H1 (cell line): Measurements from ENCODE around the gene PPP1R12C. TPM values are rescaled to one million over a fixed set of nuclear protein-coding genes. Genes with fewer than 3 reads are reported as not detected.

Experiments used
- CTCF ChIA-PET: fragments of 300-600 bp; sonication (Branson Sonifier 250); formaldehyde crosslinking; loops from one replicate; lab custom pipeline; 2021; ENCODE audit not compliant: partially characterized antibody; lab: Charles Lee
- POLR2A ChIA-PET: fragments of 300-600 bp; sonication (Branson Sonifier 250); formaldehyde crosslinking; loops from one replicate; lab custom pipeline; 2021; ENCODE audit warnings: inconsistent platforms; ENCODE audit not compliant: partially characterized antibody; lab: Charles Lee
- DNase-seq, 2 experiments: peaks; one replicate each; pipeline versions ENCODE4 v3.0.0 to v3.0.0-alpha.2; 2010 to 2022; ENCODE audit warnings: low spot score in 2 of 2, low read depth in 1 of 2, mixed read lengths in 1 of 2
- FAIRE-seq: peaks from 2 replicates; lab custom pipeline; 2011; peaks lifted over from hg19 to GRCh38; lab: Jason Lieb, UNC
- H2AFZ ChIP-seq: 2 replicates; pipeline ENCODE4 v1.8.1; 2012; ENCODE audit warnings: low read length, inconsistent platforms
- H2AK5ac ChIP-seq: 2 replicates; pipeline ENCODE4 v1.6.1; 2013; ENCODE audit warnings: low read depth, low read length
- H2BK120ac ChIP-seq: replicated peaks from 2 replicates; pipeline ENCODE3; 2013; ENCODE audit warnings: low read depth, low read length, inconsistent platforms
- H2BK12ac ChIP-seq: 2 replicates; pipeline ENCODE4 v1.6.1; 2013; ENCODE audit warnings: low read depth, low read length
- H2BK15ac ChIP-seq: 2 replicates; pipeline ENCODE4 v1.6.1; 2013; ENCODE audit warnings: low read length
- H2BK20ac ChIP-seq: 2 replicates; pipeline ENCODE4 v1.6.1; 2013; ENCODE audit warnings: low read length
- H2BK5ac ChIP-seq: 2 replicates; pipeline ENCODE4 v1.6.1; 2013; ENCODE audit warnings: low read depth, low read length
- H3K14ac ChIP-seq: 2 replicates; pipeline ENCODE4 v1.6.1; 2013; ENCODE audit warnings: inconsistent platforms; ENCODE audit not compliant: insufficient read length
- H3K18ac ChIP-seq: 2 replicates; pipeline ENCODE4 v1.6.1; 2013; ENCODE audit warnings: low read length; ENCODE audit errors: extremely low read depth
- H3K23ac ChIP-seq: 2 replicates; pipeline ENCODE4 v1.6.1; 2013; ENCODE audit warnings: inconsistent platforms; ENCODE audit not compliant: insufficient read length
- H3K23me2 ChIP-seq: 2 replicates; pipeline ENCODE4 v1.6.1; 2013; ENCODE audit warnings: low read depth, low read length
- H3K27ac ChIP-seq: 2 replicates; pipeline ENCODE4 v1.6.1; 2011; ENCODE audit warnings: low read depth, low read length, inconsistent platforms
- H3K27me3 ChIP-seq, 4 experiments: replicated peaks in 1 of 4; 1 replicate in 1 of 4; 2 replicates in 3 of 4; pipeline versions ENCODE4 v1.6.1 to v1.8.1; 2011 to 2013; ENCODE audit warnings: low read length in 3 of 4, mild to moderate bottlenecking in 3 of 4, inconsistent platforms in 2 of 4, mixed read lengths in 2 of 4, moderate library complexity in 1 of 4; ENCODE audit not compliant: control insufficient read depth in 3 of 4, insufficient read depth in 3 of 4; ENCODE audit errors: extremely low read depth in 1 of 4
- H3K36me3 ChIP-seq, 4 experiments: 2 replicates each; pipeline versions ENCODE4 v1.6.1 to v1.8.1; 2011 to 2013; ENCODE audit warnings: mild to moderate bottlenecking in 4 of 4, low read length in 3 of 4, moderate library complexity in 2 of 4, control low read depth in 1 of 4, inconsistent platforms in 1 of 4; ENCODE audit not compliant: insufficient read depth in 4 of 4, control insufficient read depth in 2 of 4
- H3K4ac ChIP-seq: replicated peaks from 2 replicates; pipeline ENCODE3; 2013; ENCODE audit warnings: low read length, low read depth, mixed read lengths, inconsistent platforms; ENCODE audit not compliant: insufficient read length
- H3K4me1 ChIP-seq, 4 experiments: replicated peaks in 1 of 4; 1 replicate in 1 of 4; 2 replicates in 3 of 4; pipeline versions ENCODE4 v1.6.1 to v1.8.1; 2011 to 2013; ENCODE audit warnings: low read length in 3 of 4, inconsistent platforms in 2 of 4, mixed read lengths in 1 of 4; ENCODE audit not compliant: insufficient read depth in 4 of 4, control insufficient read depth in 3 of 4
- H3K4me2 ChIP-seq, 2 experiments: 2 replicates each; pipeline versions ENCODE4 v1.6.1 to v1.8.1; 2011 to 2013; ENCODE audit warnings: low read depth in 2 of 2, low read length in 2 of 2, control low read depth in 1 of 2, inconsistent platforms in 1 of 2, mild to moderate bottlenecking in 1 of 2; ENCODE audit not compliant: insufficient read depth in 1 of 2
- H3K4me3 ChIP-seq, 4 experiments: fragments of 200-600, 300-600 bp in 1 of 4; sonication (generic), shearing (Covaris generic), sonication (Bioruptor Twin) in 1 of 4; 2 replicates each; pipeline versions ENCODE4 v1.5.1 to v1.8.1; 2011 to 2016; ENCODE audit warnings: low read length in 4 of 4, low read depth in 3 of 4, control low read depth in 2 of 4, inconsistent platforms in 2 of 4, mild to moderate bottlenecking in 2 of 4, mixed read lengths in 1 of 4, moderate library complexity in 1 of 4; ENCODE audit not compliant: insufficient read depth in 2 of 4; ENCODE audit errors: extremely low read depth in 1 of 4
- H3K56ac ChIP-seq: replicated peaks from 2 replicates; pipeline ENCODE3; 2013; ENCODE audit warnings: low read depth, mild to moderate bottlenecking, mixed read lengths, low read length, inconsistent platforms; ENCODE audit not compliant: insufficient read length
- H3K79me1 ChIP-seq: 2 replicates; pipeline ENCODE4 v1.6.1; 2013; ENCODE audit warnings: low read depth, low read length, control low read depth
- H3K79me2 ChIP-seq, 2 experiments: 2 replicates each; pipeline versions ENCODE4 v1.6.1 to v1.8.1; 2012 to 2013; ENCODE audit warnings: low read length in 2 of 2, mild to moderate bottlenecking in 2 of 2, inconsistent platforms in 1 of 2; ENCODE audit not compliant: insufficient read depth in 2 of 2, control insufficient read depth in 1 of 2
- H3K9ac ChIP-seq, 4 experiments: replicated peaks in 1 of 4; 1 replicate in 1 of 4; 2 replicates in 3 of 4; pipeline versions ENCODE4 v1.6.1 to v1.8.1; 2011 to 2013; ENCODE audit warnings: low read depth in 3 of 4, low read length in 3 of 4, control low read depth in 2 of 4, mild to moderate bottlenecking in 2 of 4, moderate library complexity in 2 of 4, inconsistent platforms in 1 of 4; ENCODE audit errors: extremely low read depth in 1 of 4
- H3K9me3 ChIP-seq, 2 experiments: 2 replicates each; pipeline versions ENCODE4 v1.6.1 to v1.8.1; 2012 to 2013; ENCODE audit warnings: mild to moderate bottlenecking in 2 of 2, moderate library complexity in 2 of 2, control low read depth in 1 of 2, inconsistent platforms in 1 of 2, low read depth in 1 of 2, low read length in 1 of 2, mixed read lengths in 1 of 2; ENCODE audit not compliant: insufficient read depth in 2 of 2
- H4K20me1 ChIP-seq, 2 experiments: replicated peaks in 1 of 2; 2 replicates each; pipeline versions ENCODE3 to v1.8.1; 2011 to 2013; ENCODE audit warnings: inconsistent platforms in 2 of 2, low read length in 2 of 2, mild to moderate bottlenecking in 1 of 2; ENCODE audit not compliant: insufficient read depth in 2 of 2, control insufficient read depth in 1 of 2
- H4K5ac ChIP-seq: 2 replicates; pipeline ENCODE4 v1.6.1; 2013; ENCODE audit warnings: low read length, low read depth, mixed read lengths, inconsistent platforms; ENCODE audit not compliant: insufficient read length
- H4K8ac ChIP-seq: 2 replicates; pipeline ENCODE4 v1.8.0; 2013; ENCODE audit warnings: mild to moderate bottlenecking, moderate library complexity, low read length, inconsistent platforms; ENCODE audit not compliant: insufficient read depth; ENCODE audit errors: extremely low read depth
- H4K91ac ChIP-seq: replicated peaks from 2 replicates; pipeline ENCODE3; 2013; ENCODE audit warnings: low read length, mixed read lengths, inconsistent platforms; ENCODE audit not compliant: insufficient read length
- BCL11A ChIP-seq, 2 experiments: IDR thresholded peaks; one replicate each; pipeline ENCODE4 v1.6.1; 2011; ENCODE audit warnings: low read depth in 2 of 2, low read length in 2 of 2, mild to moderate bottlenecking in 2 of 2
- BRCA1 ChIP-seq: IDR thresholded peaks from 2 replicates; pipeline ENCODE4 v1.6.1; 2012; ENCODE audit warnings: low read depth, low read length, improper control_type of control experiment
- EZH2 ChIP-seq: fragments of 200-600 bp; sonication (generic); IDR thresholded peaks from 2 replicates; pipeline ENCODE4 v1.7.1; 2012; ENCODE audit warnings: low read depth, mild to moderate bottlenecking, moderate library complexity, low read length, inconsistent platforms; ENCODE audit not compliant: severe bottlenecking
- NANOG ChIP-seq: IDR thresholded peaks from 2 replicates; pipeline ENCODE4 v1.6.1; 2011; ENCODE audit warnings: low read length, low read depth, mild to moderate bottlenecking, inconsistent platforms; ENCODE audit not compliant: insufficient read depth, poor library complexity, severe bottlenecking
- SP1 ChIP-seq: IDR thresholded peaks from 2 replicates; pipeline ENCODE4 v1.6.1; 2011; ENCODE audit warnings: low read depth, low read length
- SRF ChIP-seq: IDR thresholded peaks from 2 replicates; pipeline ENCODE4 v1.6.1; 2011; ENCODE audit warnings: mild to moderate bottlenecking, low read depth, low read length, moderate library complexity
- TAF7 ChIP-seq: optimal IDR thresholded peaks from 2 replicates; pipeline ENCODE3; 2011; ENCODE audit warnings: low read depth, mild to moderate bottlenecking, inconsistent platforms, low read length, moderate library complexity, borderline replicate concordance
- YY1 ChIP-seq: IDR thresholded peaks from 2 replicates; pipeline ENCODE4 v1.6.1; 2011; ENCODE audit warnings: low read depth, mild to moderate bottlenecking, low read length
- WGBS, 2 experiments: shearing (Covaris generic) in 1 of 2; methylation state at CpG; one replicate each; pipeline versions ENCODE4 v1.1.6 to v1.1.7; 2013 to 2015; ENCODE audit warnings: low lambda C conversion rate in 2 of 2, mixed read lengths in 2 of 2, inconsistent platforms in 1 of 2, low coverage in 1 of 2, missing lambda C conversion rate in 1 of 2; ENCODE audit not compliant: insufficient replicate concordance in 2 of 2, insufficient coverage in 1 of 2, insufficient read length in 1 of 2; ENCODE audit errors: extremely low coverage in 1 of 2, missing lambda C conversion rate in 1 of 2; 5-methylcytosine and 5-hydroxymethylcytosine counted together
- polyA plus RNA-seq, 7 experiments: library from polyadenylated mRNA; depleted of rRNA in 3 of 7; stranded (reverse) in 5 of 7; unstranded in 2 of 7; fragments of >200 nt in 5 of 7; fragments of 200-250 nt in 2 of 7; gene quantifications; 1 replicate in 5 of 7; 2 replicates in 1 of 7; 4 replicates in 1 of 7; pipeline versions ENCODE4 v1.2.1 to v1.2.3, GENCODE V29; 2011 to 2013; ENCODE audit warnings: missing spikeins in 2 of 7, mixed read lengths in 2 of 7
- total RNA-seq: library from RNA; stranded (reverse); fragmentation: NEBNext Ultra II Directional; extraction: Animal tissue kit (Norgen Biotek cat#: 25700); gene quantifications from 2 replicates; pipeline ENCODE4 v1.2.1, GENCODE V29; 2021
- TF ChIP-seq, protein P1 (sequence below): IDR thresholded peaks from 2 replicates; pipeline ENCODE4 v1.6.1; 2012; ENCODE audit warnings: low read length, inconsistent platforms

Gene PPP1R12C
- total and polyA plus RNA-seq, 2 of the 8 experiments (the other 6 are each of a cell fraction or from before 2014, with no cell fraction given): 31.7 to 71.5 TPM

- peak overlapping the region; percentile 48 to 77 (median 59) for H3K4me3 ChIP-seq
- H3K9me3 ChIP-seq: no peaks in the 10 kb centered on the region
- no peak overlapping the region for H3K4ac ChIP-seq
- H4K5ac ChIP-seq: no peak overlapping the region
- H3K14ac ChIP-seq: no peak overlapping the region
- no peak overlapping the region; the same call in 1 of the 2 replicates for H2AK5ac ChIP-seq
- FAIRE-seq (peak; percentile 95), DNase-seq (peak in 1 of 2 experiments; percentile 74)
- H4K91ac ChIP-seq: no peak overlapping the region
- H3K36me3 ChIP-seq: no peaks in the 10 kb centered on the region
- H3K4me2 ChIP-seq: peak overlapping the region; percentile 74 to 93
- no peak overlapping the region for H2BK12ac ChIP-seq
- no peak overlapping the region for H3K23ac ChIP-seq
- no peak overlapping the region for H2BK120ac ChIP-seq
- peak overlapping the region; percentile 90; the same call in 1 of the 2 replicates for H4K8ac ChIP-seq
- no peaks in the 10 kb centered on the region for H3K79me1 ChIP-seq
- CTCF ChIA-PET: interaction anchor here (0.9 to 1.1 kb wide), 2 partner anchors 65 to 76 kb away, joined by 3 read pairs; partner anchors contain the start of gene TNNI3
- H3K27me3 ChIP-seq: peaks cover 0 to 13% (median 9%) of the 10 kb centered on the region in 4 experiments; a peak in 5 of 7 replicates
- no peaks in the 10 kb centered on the region for H3K79me2 ChIP-seq
- H3K4me1 ChIP-seq: peaks cover 0 to 16% (median 11%) of the 10 kb centered on the region in 4 experiments; a peak in 5 of 7 replicates
- H3K18ac ChIP-seq: peak overlapping the region; percentile 71
- H3K9ac ChIP-seq: peak overlapping the region in 3 of 4 experiments; percentile 41 to 63 (median 58); a peak in 5 of 7 replicates
- no peak overlapping the region for H2AFZ ChIP-seq
- WGBS, 2 experiments: 17% methylated on average over 34 of the region's 64 CpGs; no CpG with 5 or more reads in 1 of the 2 experiments
- H2BK5ac ChIP-seq: no peak overlapping the region
- H2BK15ac ChIP-seq: no peak overlapping the region
- POLR2A ChIA-PET: interaction anchor here (0.9 to 5.1 kb wide), 11 partner anchors 8 to 620 kb away, joined by 3 to 33 read pairs (median 7); partner anchors contain the start of genes PPP1R12C, PPP6R1 and UBE2S
- H2BK20ac ChIP-seq: no peak overlapping the region
- no peak overlapping the region for H3K27ac ChIP-seq
- H3K23me2 ChIP-seq: peaks cover 24% of the 10 kb centered on the region
- H4K20me1 ChIP-seq: peaks cover 5 to 14% of the 10 kb centered on the region in 2 experiments
- no peak overlapping the region for H3K56ac ChIP-seq
- TF ChIP-seq TAF7 (no peak), BRCA1 (no peak), NANOG (no peak), EZH2 (no peak), SRF (no peak), YY1 (no peak), SP1 (peak; percentile 72; the same call in 1 of the 2 replicates), BCL11A (IDR thresholded peaks at IDR 0.05; ENCODE audit: low read depth in 2 of 2, low read length in 2 of 2) (no peak)
- TF ChIP-seq, protein P1, sequence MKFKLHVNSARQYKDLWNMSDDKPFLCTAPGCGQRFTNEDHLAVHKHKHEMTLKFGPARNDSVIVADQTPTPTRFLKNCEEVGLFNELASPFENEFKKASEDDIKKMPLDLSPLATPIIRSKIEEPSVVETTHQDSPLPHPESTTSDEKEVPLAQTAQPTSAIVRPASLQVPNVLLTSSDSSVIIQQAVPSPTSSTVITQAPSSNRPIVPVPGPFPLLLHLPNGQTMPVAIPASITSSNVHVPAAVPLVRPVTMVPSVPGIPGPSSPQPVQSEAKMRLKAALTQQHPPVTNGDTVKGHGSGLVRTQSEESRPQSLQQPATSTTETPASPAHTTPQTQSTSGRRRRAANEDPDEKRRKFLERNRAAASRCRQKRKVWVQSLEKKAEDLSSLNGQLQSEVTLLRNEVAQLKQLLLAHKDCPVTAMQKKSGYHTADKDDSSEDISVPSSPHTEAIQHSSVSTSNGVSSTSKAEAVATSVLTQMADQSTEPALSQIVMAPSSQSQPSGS: no peak
These were observed 35.2 kb downstream of the PPP1R12C start for GRCh38 chr19:55082020-55082851.
